Endodermal cell (in vitro differentiated cells): Measurements from ENCODE around the gene RBFOX1. TPM values are rescaled to one million over a fixed set of nuclear protein-coding genes. Genes with fewer than 3 reads are reported as not detected.

Source experiments
- DNase-seq: peaks from one replicate; pipeline ENCODE4 v3.0.0-alpha.2; 2017
- H3K27ac ChIP-seq: 2 replicates; pipeline ENCODE4 v1.5.1; 2013; ENCODE audit warnings: mild to moderate bottlenecking, low read depth, low read length, moderate library complexity
- H3K27me3 ChIP-seq: 2 replicates; pipeline ENCODE4 v1.6.1; 2013; ENCODE audit warnings: mild to moderate bottlenecking, low read length, moderate library complexity; ENCODE audit not compliant: insufficient read depth, control insufficient read depth, poor library complexity, severe bottlenecking
- H3K36me3 ChIP-seq: 2 replicates; pipeline ENCODE4 v1.7.0; 2013; ENCODE audit warnings: mild to moderate bottlenecking, low read length, moderate library complexity; ENCODE audit not compliant: control insufficient read depth, insufficient read depth
- H3K4me1 ChIP-seq: one replicate; pipeline ENCODE4 v1.7.0; 2013; ENCODE audit warnings: low read length; ENCODE audit not compliant: control insufficient read depth, insufficient read depth
- H3K4me3 ChIP-seq: 2 replicates; pipeline ENCODE4 v1.5.1; 2013; ENCODE audit warnings: mild to moderate bottlenecking, low read length, moderate library complexity
- H3K9ac ChIP-seq: 2 replicates; pipeline ENCODE4 v1.6.1; 2013; ENCODE audit warnings: mild to moderate bottlenecking, low read length, moderate library complexity; ENCODE audit not compliant: poor library complexity, severe bottlenecking; ENCODE audit errors: extremely low read depth
- H3K9me3 ChIP-seq: 2 replicates; pipeline ENCODE4 v1.6.1; 2013; ENCODE audit warnings: mild to moderate bottlenecking, low read length, moderate library complexity; ENCODE audit not compliant: control insufficient read depth
- H3K27ac Mint-ChIP-seq: 2 replicates; pipeline ENCODE4 v1.8.0; 2020; ENCODE audit warnings: mixed read lengths
- H3K27me3 Mint-ChIP-seq: 2 replicates; pipeline ENCODE4 v1.8.0; 2021; ENCODE audit warnings: mild to moderate bottlenecking, mixed read lengths; ENCODE audit not compliant: insufficient read depth
- H3K36me3 Mint-ChIP-seq: 2 replicates; pipeline ENCODE4 v1.8.0; 2020; ENCODE audit warnings: low read depth, mixed read lengths
- H3K4me1 Mint-ChIP-seq: 2 replicates; pipeline ENCODE4 v1.8.0; 2020; ENCODE audit warnings: mixed read lengths
- H3K4me3 Mint-ChIP-seq: 2 replicates; pipeline ENCODE4 v1.8.0; 2020; ENCODE audit warnings: mild to moderate bottlenecking, moderate library complexity, mixed read lengths
- H3K9me3 Mint-ChIP-seq: 2 replicates; pipeline ENCODE4 v1.8.0; 2020; ENCODE audit warnings: mild to moderate bottlenecking, mixed read lengths
- WGBS, 2 experiments: methylation state at CpG; one replicate each; pipeline versions ENCODE4 v1.1.5 to v1.1.7; 2013; ENCODE audit warnings: missing lambda C conversion rate in 2 of 2, mixed read lengths in 1 of 2; ENCODE audit not compliant: insufficient coverage in 1 of 2, insufficient read length in 1 of 2; 5-methylcytosine and 5-hydroxymethylcytosine counted together
- total RNA-seq, 2 donors: library from RNA; stranded (reverse); fragmentation: NEBNext Ultra II Directional in 1 of 2; extraction: Animal tissue kit (Norgen Biotek cat#: 25700) in 1 of 2; gene quantifications; 2 replicates in 1 of 2; 3 replicates in 1 of 2; pipeline ENCODE4 v1.2.1, GENCODE V29; 2021
- TF ChIP-seq, protein P1 (sequence below): fragments of 200-600 bp; sonication (generic); conservative IDR thresholded peaks from 2 replicates; pipeline ENCODE4 v1.5.0; 2021; ENCODE audit warnings: antibody characterized with exemption, mild to moderate bottlenecking

Gene RBFOX1
- total RNA-seq, 2 donors from 2014 or later = 2.6 to 2.7 TPM

DNA sequence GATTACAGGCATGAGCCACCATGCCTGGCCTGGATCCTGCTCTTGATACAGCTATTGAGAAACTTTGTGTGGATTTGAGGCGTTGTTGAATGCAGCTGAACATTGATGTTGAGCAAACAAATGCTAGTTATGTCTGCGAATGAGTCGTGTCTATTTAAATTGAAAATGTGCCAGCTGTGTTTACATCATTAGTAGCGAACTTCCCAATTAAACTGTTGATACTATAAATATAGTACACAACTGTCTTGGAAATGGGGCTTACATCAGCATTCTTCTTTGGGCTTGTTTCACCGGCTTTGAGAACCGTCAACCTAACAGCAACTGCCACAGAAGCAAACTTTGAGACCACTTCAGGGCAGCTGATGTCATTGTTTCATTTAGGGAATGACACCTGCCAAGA lies 251.9 kb downstream of the RBFOX1 start:
- Mint-ChIP-seq H3K4me3 (no peak overlapping the region), H3K9me3 (no peaks in the 10 kb centered on the region), H3K4me1 (no peaks in the 10 kb centered on the region), H3K27ac (no peak overlapping the region), H3K36me3 (no peaks in the 10 kb centered on the region), H3K27me3 (peaks cover 3% of the 10 kb centered on the region)
- Histone ChIP-seq H3K4me1 (no peaks in the 10 kb centered on the region), H3K36me3 (no peaks in the 10 kb centered on the region), H3K4me3 (no peak overlapping the region), H3K9me3 (no peaks in the 10 kb centered on the region), H3K9ac (no peak overlapping the region), H3K27ac (no peak overlapping the region), H3K27me3 (no peaks in the 10 kb centered on the region)
- TF ChIP-seq, protein P1, sequence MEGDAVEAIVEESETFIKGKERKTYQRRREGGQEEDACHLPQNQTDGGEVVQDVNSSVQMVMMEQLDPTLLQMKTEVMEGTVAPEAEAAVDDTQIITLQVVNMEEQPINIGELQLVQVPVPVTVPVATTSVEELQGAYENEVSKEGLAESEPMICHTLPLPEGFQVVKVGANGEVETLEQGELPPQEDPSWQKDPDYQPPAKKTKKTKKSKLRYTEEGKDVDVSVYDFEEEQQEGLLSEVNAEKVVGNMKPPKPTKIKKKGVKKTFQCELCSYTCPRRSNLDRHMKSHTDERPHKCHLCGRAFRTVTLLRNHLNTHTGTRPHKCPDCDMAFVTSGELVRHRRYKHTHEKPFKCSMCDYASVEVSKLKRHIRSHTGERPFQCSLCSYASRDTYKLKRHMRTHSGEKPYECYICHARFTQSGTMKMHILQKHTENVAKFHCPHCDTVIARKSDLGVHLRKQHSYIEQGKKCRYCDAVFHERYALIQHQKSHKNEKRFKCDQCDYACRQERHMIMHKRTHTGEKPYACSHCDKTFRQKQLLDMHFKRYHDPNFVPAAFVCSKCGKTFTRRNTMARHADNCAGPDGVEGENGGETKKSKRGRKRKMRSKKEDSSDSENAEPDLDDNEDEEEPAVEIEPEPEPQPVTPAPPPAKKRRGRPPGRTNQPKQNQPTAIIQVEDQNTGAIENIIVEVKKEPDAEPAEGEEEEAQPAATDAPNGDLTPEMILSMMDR = no peak
- DNase-seq = no peak
- WGBS, 2 experiments = 91 to 97% methylated on average over 5 to 6 of the region's 6 CpGs

DNA sequence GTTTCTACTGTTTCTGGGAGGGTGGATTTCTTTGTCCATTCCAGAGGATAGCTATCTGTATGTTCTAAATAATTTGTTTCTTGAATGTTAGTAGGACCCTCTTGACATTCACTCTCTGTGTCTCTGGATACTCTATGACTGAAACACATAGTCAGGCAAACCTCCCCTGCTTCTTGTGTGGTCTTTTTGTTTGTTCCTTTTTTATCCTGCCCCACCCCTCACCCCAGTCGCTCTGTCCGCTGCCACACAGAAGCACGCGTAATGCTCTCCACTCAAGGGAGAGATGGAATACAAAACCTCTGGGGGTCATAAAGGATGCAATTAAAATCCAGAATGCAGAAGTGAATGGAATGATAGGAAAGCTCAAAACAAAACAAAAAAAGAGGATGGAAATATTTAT lies 253.1 kb downstream of the RBFOX1 start:
- no peaks in the 10 kb centered on the region for H3K9me3 Mint-ChIP-seq
- H3K27ac Mint-ChIP-seq = no peak overlapping the region
- H3K4me1 Mint-ChIP-seq = no peaks in the 10 kb centered on the region
- H3K4me3 Mint-ChIP-seq = no peak overlapping the region
- Histone ChIP-seq H3K27me3 (no peaks in the 10 kb centered on the region), H3K27ac (no peak overlapping the region), H3K9ac (no peak overlapping the region), H3K9me3 (no peaks in the 10 kb centered on the region), H3K36me3 (no peaks in the 10 kb centered on the region), H3K4me3 (no peak overlapping the region), H3K4me1 (no peaks in the 10 kb centered on the region)
- no peaks in the 10 kb centered on the region for H3K36me3 Mint-ChIP-seq
- H3K27me3 Mint-ChIP-seq = peaks cover 3% of the 10 kb centered on the region
- 78 to 82% methylated on average over 4 of the region's 4 CpGs for WGBS, 2 experiments
- DNase-seq = no peak
- TF ChIP-seq, protein P1 = no peak

DNA sequence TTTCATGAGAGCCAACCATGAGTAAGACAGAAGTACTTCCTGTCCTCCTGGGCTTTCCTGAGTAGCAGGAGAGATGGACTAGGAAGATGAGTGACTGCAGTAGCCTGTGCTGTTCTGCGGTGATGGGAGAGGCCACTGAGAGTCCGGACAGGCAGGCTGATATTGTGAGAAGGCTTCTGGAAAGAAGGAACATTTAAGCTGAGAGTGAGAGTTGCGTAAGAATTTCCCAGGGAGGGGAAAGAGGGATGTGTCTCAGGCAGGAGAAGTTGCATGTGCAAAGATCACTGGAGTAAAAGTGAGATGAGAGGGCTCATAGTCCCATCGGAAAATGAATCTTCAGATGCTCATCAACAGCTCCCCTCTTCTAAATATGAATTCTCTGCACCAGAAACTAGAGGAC lies 258.3 kb downstream of the RBFOX1 start:
- TF ChIP-seq, protein P1 = no peak

More for the DNA sequence above, 258.3 kb downstream of the RBFOX1 start:
- H3K27ac Mint-ChIP-seq = no peak overlapping the region
- Histone ChIP-seq H3K9ac (no peak overlapping the region), H3K27me3 (no peaks in the 10 kb centered on the region), H3K9me3 (no peaks in the 10 kb centered on the region), H3K36me3 (no peaks in the 10 kb centered on the region), H3K4me3 (no peak overlapping the region), H3K4me1 (no peaks in the 10 kb centered on the region), H3K27ac (no peak overlapping the region)
- no peak for DNase-seq
- 91% methylated on average over 3 to 4 of the region's 4 CpGs for WGBS, 2 experiments
- H3K27me3 Mint-ChIP-seq = no peaks in the 10 kb centered on the region
- H3K36me3 Mint-ChIP-seq = no peaks in the 10 kb centered on the region
- no peak overlapping the region for H3K4me3 Mint-ChIP-seq
- H3K4me1 Mint-ChIP-seq = no peaks in the 10 kb centered on the region
- no peaks in the 10 kb centered on the region for H3K9me3 Mint-ChIP-seq
